H9 (cell line): ENCODE results near the gene ATXN3. TPM values are rescaled to one million over a fixed set of nuclear protein-coding genes. Genes with fewer than 3 reads are reported as not detected.

ENCODE experiments used
- DNase-seq: peaks from one replicate; pipeline ENCODE4 v3.0.0-alpha.2; 2017
- H2AFZ ChIP-seq: one replicate; pipeline ENCODE4 v1.6.1; 2013; ENCODE audit warnings: mild to moderate bottlenecking, low read length, control low read depth, moderate library complexity
- H2AK5ac ChIP-seq: 2 replicates; pipeline ENCODE4 v1.6.1; 2013; ENCODE audit warnings: low read length, control low read depth, mixed read lengths; ENCODE audit not compliant: insufficient read length
- H2BK120ac ChIP-seq: one replicate; pipeline ENCODE4 v1.6.1; 2013; ENCODE audit warnings: low read depth, mild to moderate bottlenecking, low read length, control low read depth, inconsistent platforms; ENCODE audit not compliant: poor library complexity, severe bottlenecking
- H2BK12ac ChIP-seq: 2 replicates; pipeline ENCODE4 v1.6.1; 2013; ENCODE audit warnings: low read length, control low read depth, mixed read lengths, low read depth; ENCODE audit not compliant: insufficient read length
- H2BK15ac ChIP-seq: 2 replicates; pipeline ENCODE4 v1.6.1; 2013; ENCODE audit warnings: low read depth, low read length, control low read depth
- H2BK20ac ChIP-seq: one replicate; pipeline ENCODE4 v1.6.1; 2013; ENCODE audit warnings: low read depth, mild to moderate bottlenecking, low read length, control low read depth, inconsistent platforms; ENCODE audit not compliant: poor library complexity, severe bottlenecking
- H2BK5ac ChIP-seq: 2 replicates; pipeline ENCODE4 v1.6.1; 2013; ENCODE audit warnings: low read length, control low read depth, mixed read lengths; ENCODE audit not compliant: insufficient read length
- H3K14ac ChIP-seq: 2 replicates; pipeline ENCODE4 v1.6.1; 2013; ENCODE audit warnings: low read length, control low read depth; ENCODE audit not compliant: insufficient read depth
- H3K18ac ChIP-seq: 2 replicates; pipeline ENCODE4 v1.6.1; 2013; ENCODE audit warnings: low read depth, mild to moderate bottlenecking, mixed read lengths, low read length, control low read depth; ENCODE audit not compliant: insufficient read length
- H3K23ac ChIP-seq: 2 replicates; pipeline ENCODE4 v1.6.1; 2013; ENCODE audit warnings: low read length, control low read depth, mixed read lengths, low read depth; ENCODE audit not compliant: insufficient read length
- H3K23me2 ChIP-seq: 2 replicates; pipeline ENCODE4 v1.6.1; 2013; ENCODE audit warnings: low read depth, mild to moderate bottlenecking, mixed read lengths, low read length, control low read depth; ENCODE audit not compliant: insufficient read length, poor library complexity, severe bottlenecking
- H3K27ac ChIP-seq: 2 replicates; pipeline ENCODE4 v1.5.1; 2013; ENCODE audit warnings: low read length, control low read depth, mixed read lengths, low read depth; ENCODE audit not compliant: insufficient read length
- H3K27me3 ChIP-seq: 2 replicates; pipeline ENCODE4 v1.6.1; 2013; ENCODE audit warnings: low read length, control low read depth, inconsistent platforms; ENCODE audit not compliant: insufficient read depth
- H3K4ac ChIP-seq: 2 replicates; pipeline ENCODE4 v1.6.1; 2013; ENCODE audit warnings: low read depth, mild to moderate bottlenecking, control low read depth, inconsistent platforms, low read length, moderate library complexity
- H3K4me1 ChIP-seq: 2 replicates; pipeline ENCODE4 v1.6.1; 2013; ENCODE audit warnings: low read length, control low read depth, inconsistent platforms; ENCODE audit not compliant: insufficient read depth
- H3K4me2 ChIP-seq: 2 replicates; pipeline ENCODE4 v1.6.1; 2013; ENCODE audit warnings: low read length, control low read depth, mixed read lengths; ENCODE audit not compliant: insufficient read length, insufficient read depth
- H3K56ac ChIP-seq: 2 replicates; pipeline ENCODE4 v1.6.1; 2013; ENCODE audit warnings: low read depth, mild to moderate bottlenecking, mixed read lengths, low read length, control low read depth; ENCODE audit not compliant: insufficient read length
- H3K79me1 ChIP-seq: 2 replicates; pipeline ENCODE4 v1.6.1; 2013; ENCODE audit warnings: low read depth, mild to moderate bottlenecking, moderate library complexity, low read length, control low read depth, inconsistent platforms; ENCODE audit not compliant: insufficient read depth, poor library complexity, severe bottlenecking
- H3K79me2 ChIP-seq: 2 replicates; pipeline ENCODE4 v1.6.1; 2013; ENCODE audit warnings: low read length, control low read depth, inconsistent platforms; ENCODE audit not compliant: insufficient read depth
- H3K9ac ChIP-seq: 2 replicates; pipeline ENCODE4 v1.6.1; 2013; ENCODE audit warnings: low read length, control low read depth, mixed read lengths; ENCODE audit not compliant: insufficient read length; ENCODE audit errors: extremely low read depth
- H3K9me3 ChIP-seq: one replicate; pipeline ENCODE4 v1.6.1; 2013; ENCODE audit warnings: low read depth, low read length, inconsistent platforms; ENCODE audit not compliant: control insufficient read depth
- H3T11ph ChIP-seq: one replicate; pipeline ENCODE4 v1.6.1; 2013; ENCODE audit warnings: mild to moderate bottlenecking, low read length, control low read depth, inconsistent platforms
- H4K20me1 ChIP-seq: one replicate; pipeline ENCODE4 v1.6.1; 2013; ENCODE audit not compliant: control insufficient read depth, insufficient read length, insufficient read depth
- H4K5ac ChIP-seq: 2 replicates; pipeline ENCODE4 v1.6.1; 2013; ENCODE audit warnings: low read depth, mild to moderate bottlenecking, mixed read lengths, low read length, control low read depth; ENCODE audit not compliant: insufficient read length
- H4K8ac ChIP-seq: replicated peaks from 2 replicates; pipeline ENCODE4 v1.6.1; 2013; ENCODE audit warnings: low read length, control low read depth, mixed read lengths, low read depth; ENCODE audit not compliant: insufficient read length
- H4K91ac ChIP-seq: 2 replicates; pipeline ENCODE4 v1.6.1; 2013; ENCODE audit warnings: low read depth, mild to moderate bottlenecking, moderate library complexity, mixed read lengths, low read length, control low read depth; ENCODE audit not compliant: insufficient read length
- H3K27ac Mint-ChIP-seq, 3 experiments: 2 replicates in 2 of 3; 3 replicates in 1 of 3; pipeline ENCODE4 v1.8.0; 2020 to 2021; ENCODE audit warnings: mixed read lengths in 3 of 3, mild to moderate bottlenecking in 1 of 3, moderate library complexity in 1 of 3
- H3K27me3 Mint-ChIP-seq: 2 replicates; pipeline ENCODE4 v1.8.0; 2021; ENCODE audit warnings: low read depth, mild to moderate bottlenecking, moderate library complexity, mixed read lengths
- H3K36me3 Mint-ChIP-seq, 3 experiments: 2 replicates in 2 of 3; 3 replicates in 1 of 3; pipeline ENCODE4 v1.8.0; 2020 to 2021; ENCODE audit warnings: low read depth in 3 of 3, mixed read lengths in 3 of 3; ENCODE audit not compliant: insufficient read depth in 1 of 3
- H3K4me1 Mint-ChIP-seq, 2 experiments: 2 replicates each; pipeline ENCODE4 v1.8.0; 2020; ENCODE audit warnings: mixed read lengths in 2 of 2
- H3K4me3 Mint-ChIP-seq, 2 experiments: 2 replicates in 1 of 2; 3 replicates in 1 of 2; pipeline ENCODE4 v1.8.0; 2020 to 2021; ENCODE audit warnings: mild to moderate bottlenecking in 2 of 2, mixed read lengths in 2 of 2, moderate library complexity in 1 of 2
- H3K9me3 Mint-ChIP-seq, 2 experiments: 2 replicates in 1 of 2; 3 replicates in 1 of 2; pipeline ENCODE4 v1.8.0; 2020; ENCODE audit warnings: mild to moderate bottlenecking in 2 of 2, mixed read lengths in 2 of 2, moderate library complexity in 1 of 2
- WGBS: extraction: QIAGEN DNeasy Blood & Tissue Kit; methylation state at CpG from one replicate; pipeline ENCODE4 v1.1.7; 2013; ENCODE audit warnings: missing lambda C conversion rate, low lambda C conversion rate, mixed read lengths; ENCODE audit not compliant: insufficient read length; ENCODE audit errors: extremely low coverage; 5-methylcytosine and 5-hydroxymethylcytosine counted together
- total RNA-seq: library from RNA; stranded (reverse); gene quantifications from 2 replicates; pipeline ENCODE4 v1.2.1, GENCODE V29; 2021
- TF ChIP-seq, protein P1 (sequence below): fragments of 200-600 bp; sonication (generic); conservative IDR thresholded peaks from 3 replicates; pipeline ENCODE4 v1.8.0; 2021; ENCODE audit warnings: antibody characterized with exemption, mild to moderate bottlenecking

Gene ATXN3
- total RNA-seq, 1 experiment from 2014 or later, result 29.7 TPM

DNA sequence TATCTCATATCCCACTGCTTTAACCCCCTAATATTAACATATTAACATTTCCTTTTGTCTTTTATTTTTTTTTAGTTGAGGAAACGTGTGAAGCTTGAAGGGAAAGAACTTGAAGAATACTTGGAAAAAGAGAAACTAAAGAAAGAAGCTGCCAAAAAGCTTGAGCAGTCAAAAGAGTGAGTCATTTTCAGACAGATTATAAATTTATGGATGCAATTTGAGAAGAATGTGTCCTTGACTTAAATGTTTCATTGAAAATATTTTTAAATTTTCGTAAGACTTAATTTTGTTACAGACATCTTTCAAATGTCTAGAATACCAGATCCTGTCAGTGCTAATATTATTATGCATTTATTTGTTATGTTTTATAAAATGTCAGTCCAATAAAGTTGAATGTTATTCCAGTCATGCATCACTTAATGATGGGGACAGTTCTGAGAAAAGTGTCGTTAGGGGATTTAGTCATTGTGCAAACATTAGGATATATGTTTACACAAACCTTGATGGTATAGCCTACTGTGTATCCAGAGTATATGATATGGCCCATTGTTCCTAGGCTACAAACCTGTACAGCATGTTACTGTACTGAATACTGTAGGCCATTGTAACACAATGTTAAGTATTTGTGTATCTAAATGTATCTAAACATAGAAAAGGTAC, 48.0 kb upstream of the ATXN3 start:
- no peak for DNase-seq
- Histone ChIP-seq H2BK5ac (no peak overlapping the region), H4K20me1 (no peaks in the 10 kb centered on the region), H3K4ac (no peak overlapping the region), H3K23me2 (no peaks in the 10 kb centered on the region), H2AFZ (no peak overlapping the region), H3K14ac (no peak overlapping the region), H2AK5ac (no peak overlapping the region), H3K56ac (no peak overlapping the region), H3T11ph (no peak overlapping the region), H3K18ac (no peak overlapping the region), H3K9me3 (no peaks in the 10 kb centered on the region), H2BK15ac (no peak overlapping the region), H4K8ac (no peak overlapping the region), H3K27ac (no peak overlapping the region), H2BK120ac (no peak overlapping the region), H3K79me1 (no peaks in the 10 kb centered on the region), H3K4me2 (no peak overlapping the region), H3K4me1 (no peaks in the 10 kb centered on the region), H4K5ac (no peak overlapping the region), H3K27me3 (no peaks in the 10 kb centered on the region), H3K9ac (no peak overlapping the region), H4K91ac (no peak overlapping the region), H3K23ac (no peak overlapping the region), H2BK12ac (no peak overlapping the region), H3K79me2 (no peaks in the 10 kb centered on the region), H2BK20ac (no peak overlapping the region)
- H3K9me3 Mint-ChIP-seq, result no peaks in the 10 kb centered on the region
- H3K4me1 Mint-ChIP-seq, result no peaks in the 10 kb centered on the region
- no peak overlapping the region; a peak in 1 of 7 replicates for H3K27ac Mint-ChIP-seq
- peaks cover 33 to 73% (median 66%) of the 10 kb centered on the region in 3 experiments; a peak in 6 of 7 replicates for H3K36me3 Mint-ChIP-seq
- no peak overlapping the region for H3K4me3 Mint-ChIP-seq
- no peaks in the 10 kb centered on the region for H3K27me3 Mint-ChIP-seq
- no CpG with 5 or more reads among the region's 3 CpGs for WGBS
- TF ChIP-seq, protein P1, sequence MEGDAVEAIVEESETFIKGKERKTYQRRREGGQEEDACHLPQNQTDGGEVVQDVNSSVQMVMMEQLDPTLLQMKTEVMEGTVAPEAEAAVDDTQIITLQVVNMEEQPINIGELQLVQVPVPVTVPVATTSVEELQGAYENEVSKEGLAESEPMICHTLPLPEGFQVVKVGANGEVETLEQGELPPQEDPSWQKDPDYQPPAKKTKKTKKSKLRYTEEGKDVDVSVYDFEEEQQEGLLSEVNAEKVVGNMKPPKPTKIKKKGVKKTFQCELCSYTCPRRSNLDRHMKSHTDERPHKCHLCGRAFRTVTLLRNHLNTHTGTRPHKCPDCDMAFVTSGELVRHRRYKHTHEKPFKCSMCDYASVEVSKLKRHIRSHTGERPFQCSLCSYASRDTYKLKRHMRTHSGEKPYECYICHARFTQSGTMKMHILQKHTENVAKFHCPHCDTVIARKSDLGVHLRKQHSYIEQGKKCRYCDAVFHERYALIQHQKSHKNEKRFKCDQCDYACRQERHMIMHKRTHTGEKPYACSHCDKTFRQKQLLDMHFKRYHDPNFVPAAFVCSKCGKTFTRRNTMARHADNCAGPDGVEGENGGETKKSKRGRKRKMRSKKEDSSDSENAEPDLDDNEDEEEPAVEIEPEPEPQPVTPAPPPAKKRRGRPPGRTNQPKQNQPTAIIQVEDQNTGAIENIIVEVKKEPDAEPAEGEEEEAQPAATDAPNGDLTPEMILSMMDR, result no peak
